ENCODE data around the gene FAM186B.

DNA sequence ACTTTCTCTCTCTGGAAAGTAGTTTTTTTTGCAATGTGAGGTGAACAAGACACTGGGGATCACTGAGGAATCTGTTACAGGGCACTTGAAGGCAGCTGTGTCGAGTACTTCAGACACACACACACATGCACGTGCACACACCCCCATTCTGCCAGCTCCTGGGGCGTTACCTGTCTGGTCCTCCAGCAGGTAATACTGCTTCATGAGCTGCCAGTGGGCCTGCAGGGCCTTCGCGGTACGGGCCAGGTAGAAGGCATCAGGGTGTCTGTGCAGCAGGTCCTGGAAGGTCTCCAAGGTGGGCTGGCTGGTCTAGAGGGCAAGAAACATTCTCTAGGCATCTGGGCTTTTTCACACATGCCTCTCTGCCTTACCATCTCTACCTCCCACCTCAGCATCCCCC lies 42.6 kb downstream of the FAM186B start:
- TF ChIP-seq, protein P1, sequence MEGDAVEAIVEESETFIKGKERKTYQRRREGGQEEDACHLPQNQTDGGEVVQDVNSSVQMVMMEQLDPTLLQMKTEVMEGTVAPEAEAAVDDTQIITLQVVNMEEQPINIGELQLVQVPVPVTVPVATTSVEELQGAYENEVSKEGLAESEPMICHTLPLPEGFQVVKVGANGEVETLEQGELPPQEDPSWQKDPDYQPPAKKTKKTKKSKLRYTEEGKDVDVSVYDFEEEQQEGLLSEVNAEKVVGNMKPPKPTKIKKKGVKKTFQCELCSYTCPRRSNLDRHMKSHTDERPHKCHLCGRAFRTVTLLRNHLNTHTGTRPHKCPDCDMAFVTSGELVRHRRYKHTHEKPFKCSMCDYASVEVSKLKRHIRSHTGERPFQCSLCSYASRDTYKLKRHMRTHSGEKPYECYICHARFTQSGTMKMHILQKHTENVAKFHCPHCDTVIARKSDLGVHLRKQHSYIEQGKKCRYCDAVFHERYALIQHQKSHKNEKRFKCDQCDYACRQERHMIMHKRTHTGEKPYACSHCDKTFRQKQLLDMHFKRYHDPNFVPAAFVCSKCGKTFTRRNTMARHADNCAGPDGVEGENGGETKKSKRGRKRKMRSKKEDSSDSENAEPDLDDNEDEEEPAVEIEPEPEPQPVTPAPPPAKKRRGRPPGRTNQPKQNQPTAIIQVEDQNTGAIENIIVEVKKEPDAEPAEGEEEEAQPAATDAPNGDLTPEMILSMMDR (IDR thresholded peaks at IDR 0.05): no peak
- no peak for TF ChIP-seq POLR2A (IDR thresholded peaks at IDR 0.05)
